SK-MEL-5 (cell line): ENCODE results near the gene GSG1L. TPM values are rescaled to one million over a fixed set of nuclear protein-coding genes. Genes with fewer than 3 reads are reported as not detected.

Experiments
- DNase-seq: peaks from one replicate; pipeline ENCODE4 v3.0.0-alpha.2; 2016; ENCODE audit warnings: low read depth, low spot score
- in situ Hi-C: cut with HindIII; loops from 2 replicates; pipeline ENCODE4 v1.10.0; 2016; ENCODE audit warnings: low sequenced_read_pairs, high pct_unique_total_duplicates, low pct_unique_long_range_greater_than_20kb
- total RNA-seq: library from RNA; depleted of rRNA; stranded (reverse); fragments of >200 nt; shearing (Covaris generic); gene quantifications from 2 replicates; pipeline ENCODE4 v1.2.3, GENCODE V29; 2014

The GSG1L gene
- total RNA-seq, 1 experiment from 2014 or later = not detected

- in situ Hi-C loops = no loop called here
- no peak for DNase-seq
Measured at GRCh38 chr16:28073836-28074235, 10.3 kb upstream of the GSG1L start.

GRCh38 chr16:28072087-28072486, 8.6 kb upstream of the GSG1L start:
- DNase-seq = no peak
- in situ Hi-C loops = no loop called here

- in situ Hi-C loops = no loop called here
- no peak for DNase-seq
Measured at GRCh38 chr16:28069971-28070794, 6.7 kb upstream of the GSG1L start.

GRCh38 chr16:28068976-28069375, 5.5 kb upstream of the GSG1L start:
- in situ Hi-C loops = no loop called here
- no peak for DNase-seq

GRCh38 chr16:28067604-28068379, 4.3 kb upstream of the GSG1L start:
- in situ Hi-C loops = no loop called here
- no peak for DNase-seq

GRCh38 chr16:28064706-28065249, 1.3 kb upstream of the GSG1L start:
- no peak for DNase-seq
- in situ Hi-C loops = no loop called here

- in situ Hi-C loops = no loop called here
- DNase-seq = no peak
Measured at GRCh38 chr16:28064150-28064549, 636 bp upstream of the GSG1L start.

GRCh38 chr16:28062847-28063521, 530 bp downstream of the GSG1L start:
- in situ Hi-C loops = no loop called here
- no peak for DNase-seq

GRCh38 chr16:28062261-28062846, 1.2 kb downstream of the GSG1L start:
- DNase-seq = no peak

GRCh38 chr16:28061352-28062101, 2.0 kb downstream of the GSG1L start:
- in situ Hi-C loops = no loop called here
- no peak for DNase-seq

More at GRCh38 chr16:28062261-28062846, 1.2 kb downstream of the GSG1L start:
- in situ Hi-C loops = no loop called here

GRCh38 chr16:28059841-28060575, 3.5 kb downstream of the GSG1L start:
- in situ Hi-C loops = no loop called here
- DNase-seq = no peak

- no peak for DNase-seq
- in situ Hi-C loops = no loop called here
Measured at GRCh38 chr16:28058839-28059589, 4.5 kb downstream of the GSG1L start.

- in situ Hi-C loops = no loop called here
- DNase-seq = no peak
Measured at GRCh38 chr16:28057949-28058348, 5.6 kb downstream of the GSG1L start.

GRCh38 chr16:28053461-28053860, 10.1 kb downstream of the GSG1L start:
- no peak for DNase-seq
- in situ Hi-C loops = no loop called here

- DNase-seq = no peak
- in situ Hi-C loops = no loop called here
Measured at GRCh38 chr16:28052274-28053128, 11.0 kb downstream of the GSG1L start.
